ENCODE data around the gene GPR135.
"Not testable (repeated sequence)": the region's sequence is repeated elsewhere in the genome, so short reads cannot be mapped to it uniquely, and the experiment has no call there.

GPR135 gene

DNA sequence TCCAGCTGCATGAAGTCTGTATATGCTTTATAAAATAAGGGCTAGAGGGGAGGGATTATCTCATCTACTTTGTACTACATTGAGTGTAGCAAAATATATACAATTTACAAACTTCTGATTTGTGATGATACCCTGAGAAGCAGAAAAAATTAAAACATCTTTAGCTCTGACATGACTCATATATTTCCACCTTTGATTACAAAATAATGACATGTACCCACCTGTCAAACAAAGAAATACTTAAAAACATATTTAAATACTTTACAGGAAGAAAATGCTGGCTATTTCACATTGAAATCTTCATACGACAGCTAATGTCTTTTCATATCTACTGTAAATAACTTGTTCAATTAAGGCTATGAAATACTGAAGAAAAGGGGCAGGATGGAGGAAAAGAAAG lies 3.3 kb downstream of the GPR135 start:
- DNase-seq (ENCODE audit: low read depth in 1 of 2, low spot score in 1 of 2), result no peak
- in situ Hi-C loops (cut with HindIII; ENCODE audit: low pct_unique_long_range_greater_than_20kb, low sequenced_read_pairs), result no loop called here
- TF ChIP-seq JUND (IDR thresholded peaks at IDR 0.05; ENCODE audit: low read depth), result no peak

DNA sequence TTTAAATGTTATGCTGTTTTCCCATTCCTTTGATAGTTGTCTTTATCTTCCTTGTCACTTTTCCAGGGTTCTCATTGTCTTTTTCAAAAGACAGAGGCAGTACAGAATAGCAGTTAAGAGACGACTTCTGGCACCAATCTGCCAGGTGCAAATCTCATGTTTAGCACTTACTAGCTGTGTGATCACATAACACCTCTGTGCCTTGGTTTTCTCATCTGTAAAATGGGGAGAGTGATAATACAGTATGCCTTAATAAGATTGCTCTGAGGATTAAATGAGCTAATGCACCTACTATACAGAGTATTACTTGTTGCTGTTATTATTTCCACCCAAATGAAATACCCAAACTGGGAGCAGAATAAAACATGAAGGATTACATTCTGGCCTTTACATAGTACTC lies 4.8 kb downstream of the GPR135 start:
- TF ChIP-seq JUND (IDR thresholded peaks at IDR 0.05; ENCODE audit: low read depth), result no peak
- in situ Hi-C loops (cut with HindIII; ENCODE audit: low pct_unique_long_range_greater_than_20kb, low sequenced_read_pairs), result no loop called here
- no peak for DNase-seq (ENCODE audit: low read depth in 1 of 2, low spot score in 1 of 2)

- in situ Hi-C loops (cut with HindIII; ENCODE audit: low pct_unique_long_range_greater_than_20kb, low sequenced_read_pairs), result no loop called here
- DNase-seq (ENCODE audit: low read depth in 1 of 2, low spot score in 1 of 2), result no peak
- no peak for TF ChIP-seq JUND (IDR thresholded peaks at IDR 0.05; ENCODE audit: low read depth)
Observed at GRCh38 chr14:59458486-59458885, 6.7 kb downstream of the GPR135 start.

GRCh38 chr14:59455411-59455810 lies 9.8 kb downstream of the GPR135 start:
- DNase-seq (ENCODE audit: low read depth in 1 of 2, low spot score in 1 of 2), result no peak
- no peak for TF ChIP-seq JUND (IDR thresholded peaks at IDR 0.05; ENCODE audit: low read depth)
- in situ Hi-C loops (cut with HindIII; ENCODE audit: low pct_unique_long_range_greater_than_20kb, low sequenced_read_pairs), result no loop called here

GRCh38 chr14:59454139-59454538 lies 11.0 kb downstream of the GPR135 start:
- no peak for TF ChIP-seq JUND (IDR thresholded peaks at IDR 0.05; ENCODE audit: low read depth)
- in situ Hi-C loops (cut with HindIII; ENCODE audit: low pct_unique_long_range_greater_than_20kb, low sequenced_read_pairs), result no loop called here
- no peak for DNase-seq (ENCODE audit: low read depth in 1 of 2, low spot score in 1 of 2)

- no peak for DNase-seq (ENCODE audit: low read depth in 1 of 2, low spot score in 1 of 2)
- in situ Hi-C loops (cut with HindIII; ENCODE audit: low pct_unique_long_range_greater_than_20kb, low sequenced_read_pairs), result no loop called here
- TF ChIP-seq JUND (IDR thresholded peaks at IDR 0.05; ENCODE audit: low read depth), result no peak
Observed at GRCh38 chr14:59451849-59452248, 13.3 kb downstream of the GPR135 start.

- in situ Hi-C loops (cut with HindIII; ENCODE audit: low pct_unique_long_range_greater_than_20kb, low sequenced_read_pairs), result no loop called here
- peak in 1 of 2 experiments; percentile 30 for DNase-seq (ENCODE audit: low read depth in 1 of 2, low spot score in 1 of 2)
- TF ChIP-seq JUND (IDR thresholded peaks at IDR 0.05; ENCODE audit: low read depth), result no peak
Observed at GRCh38 chr14:59450716-59451115, 14.5 kb downstream of the GPR135 start.

GRCh38 chr14:59448673-59449072 lies 16.5 kb downstream of the GPR135 start:
- in situ Hi-C loops (cut with HindIII; ENCODE audit: low pct_unique_long_range_greater_than_20kb, low sequenced_read_pairs); DNase-seq (ENCODE audit: low read depth in 1 of 2, low spot score in 1 of 2): not testable (repeated sequence)

- TF ChIP-seq JUND (IDR thresholded peaks at IDR 0.05; ENCODE audit: low read depth), result no peak
- DNase-seq (ENCODE audit: low read depth in 1 of 2, low spot score in 1 of 2), result no peak
- in situ Hi-C loops (cut with HindIII; ENCODE audit: low pct_unique_long_range_greater_than_20kb, low sequenced_read_pairs), result no loop called here
Observed at GRCh38 chr14:59439256-59439965, 25.8 kb downstream of the GPR135 start.

- in situ Hi-C loops (cut with HindIII; ENCODE audit: low pct_unique_long_range_greater_than_20kb, low sequenced_read_pairs), result no loop called here
- no peak for DNase-seq (ENCODE audit: low read depth in 1 of 2, low spot score in 1 of 2)
- TF ChIP-seq JUND (IDR thresholded peaks at IDR 0.05; ENCODE audit: low read depth), result no peak
Observed at GRCh38 chr14:59438195-59438647, 27.0 kb downstream of the GPR135 start.

- no peak for DNase-seq (ENCODE audit: low read depth in 1 of 2, low spot score in 1 of 2)
- no peak for TF ChIP-seq JUND (IDR thresholded peaks at IDR 0.05; ENCODE audit: low read depth)
- in situ Hi-C loops (cut with HindIII; ENCODE audit: low pct_unique_long_range_greater_than_20kb, low sequenced_read_pairs), result no loop called here
Observed at GRCh38 chr14:59435987-59436386, 29.2 kb downstream of the GPR135 start.

DNA sequence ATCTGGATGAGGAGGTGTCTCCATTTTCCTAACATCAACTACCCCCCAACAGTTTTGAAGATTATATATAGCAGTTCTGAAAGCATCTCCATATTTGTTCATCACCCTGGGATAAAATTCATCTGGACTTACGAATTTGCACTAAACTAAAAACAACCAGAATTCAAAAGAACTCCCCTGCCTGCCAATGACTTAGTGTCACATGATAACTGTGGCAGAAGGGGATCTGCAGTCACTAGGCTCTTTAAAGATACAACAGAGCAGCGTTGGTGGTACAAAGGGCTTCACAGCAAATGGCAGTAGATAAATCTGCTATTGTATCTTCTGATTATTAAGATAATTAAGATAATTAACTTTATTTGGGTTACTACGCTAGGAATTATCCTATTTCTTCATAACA lies 30.1 kb downstream of the GPR135 start:
- no peak for DNase-seq (ENCODE audit: low read depth in 1 of 2, low spot score in 1 of 2)

DNA sequence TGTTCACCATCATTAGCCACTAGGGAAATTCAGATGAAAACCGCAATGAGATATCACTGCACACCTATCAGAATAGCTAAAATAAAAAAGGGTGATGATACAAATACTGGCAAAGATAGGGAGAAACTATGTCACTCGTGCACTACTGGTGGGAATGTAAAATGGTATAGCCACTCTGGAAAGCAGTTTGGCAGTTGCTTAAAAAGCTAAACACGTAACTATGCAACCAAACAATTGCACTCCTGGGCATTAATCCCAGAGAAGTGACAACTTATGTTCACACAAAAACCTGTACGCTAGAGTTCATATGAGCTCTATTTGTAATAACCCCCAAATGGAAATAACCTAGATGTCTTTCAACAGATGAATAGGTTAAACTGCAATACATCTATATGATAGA lies 35.4 kb downstream of the GPR135 start:
- TF ChIP-seq JUND (IDR thresholded peaks at IDR 0.05; ENCODE audit: low read depth), result no peak
- no peak for DNase-seq (ENCODE audit: low read depth in 1 of 2, low spot score in 1 of 2)
- in situ Hi-C loops (cut with HindIII; ENCODE audit: low pct_unique_long_range_greater_than_20kb, low sequenced_read_pairs), result no loop called here

More for the DNA sequence above, 30.1 kb downstream of the GPR135 start:
- in situ Hi-C loops (cut with HindIII; ENCODE audit: low pct_unique_long_range_greater_than_20kb, low sequenced_read_pairs), result no loop called here
- TF ChIP-seq JUND (IDR thresholded peaks at IDR 0.05; ENCODE audit: low read depth), result no peak

DNA sequence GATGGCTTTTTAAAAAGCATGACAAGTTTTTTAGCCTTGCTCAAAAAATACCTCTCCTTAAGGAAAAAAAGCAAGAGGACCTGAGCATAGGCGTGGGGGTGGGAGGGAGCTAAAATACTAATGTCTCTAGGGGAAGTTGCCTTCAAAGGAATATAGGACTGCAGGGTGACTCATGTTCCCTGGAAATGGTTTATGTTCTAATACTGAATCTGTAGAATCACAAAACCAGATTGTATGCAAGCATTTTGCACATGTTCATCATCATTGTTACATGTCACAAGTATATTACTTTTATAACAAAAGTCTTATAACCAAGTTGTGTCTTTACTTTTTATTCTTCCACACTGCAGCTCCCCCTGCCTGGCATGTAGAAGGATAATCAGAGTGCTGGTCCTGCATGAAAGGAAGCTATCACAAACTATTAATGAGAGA lies 36.6 kb downstream of the GPR135 start:
- in situ Hi-C loops (cut with HindIII; ENCODE audit: low pct_unique_long_range_greater_than_20kb, low sequenced_read_pairs), result no loop called here
- no peak for DNase-seq (ENCODE audit: low read depth in 1 of 2, low spot score in 1 of 2)
- no peak for TF ChIP-seq JUND (IDR thresholded peaks at IDR 0.05; ENCODE audit: low read depth)
